ENCODE measurements around the gene SMS.

- TF ChIP-seq CTCF (conservative IDR thresholded peaks at IDR 0.05) (no peak), EZH2 (IDR thresholded peaks at IDR 0.05; ENCODE audit: low read depth) (no peak)
Observed at GRCh38 chrX:21932292-21933002, 8.1 kb upstream of the SMS start.
